H1 (cell line): ENCODE data around the gene DENND10. TPM values are rescaled to one million over a fixed set of nuclear protein-coding genes. Genes with fewer than 3 reads are reported as not detected.

ENCODE experiments used
- CTCF ChIA-PET: fragments of 300-600 bp; sonication (Branson Sonifier 250); formaldehyde crosslinking; loops from one replicate; lab custom pipeline; 2021; ENCODE audit not compliant: partially characterized antibody; lab: Charles Lee
- POLR2A ChIA-PET: fragments of 300-600 bp; sonication (Branson Sonifier 250); formaldehyde crosslinking; loops from one replicate; lab custom pipeline; 2021; ENCODE audit warnings: inconsistent platforms; ENCODE audit not compliant: partially characterized antibody; lab: Charles Lee
- DNase-seq, 2 experiments: peaks; one replicate each; pipeline versions ENCODE4 v3.0.0 to v3.0.0-alpha.2; 2010 to 2022; ENCODE audit warnings: low spot score in 2 of 2, low read depth in 1 of 2, mixed read lengths in 1 of 2
- FAIRE-seq: peaks from 2 replicates; lab custom pipeline; 2011; peaks lifted over from hg19 to GRCh38; lab: Jason Lieb, UNC
- H2AFZ ChIP-seq: 2 replicates; pipeline ENCODE4 v1.8.1; 2012; ENCODE audit warnings: low read length, inconsistent platforms
- H2AK5ac ChIP-seq: 2 replicates; pipeline ENCODE4 v1.6.1; 2013; ENCODE audit warnings: low read depth, low read length
- H2BK120ac ChIP-seq: replicated peaks from 2 replicates; pipeline ENCODE3; 2013; ENCODE audit warnings: low read depth, low read length, inconsistent platforms
- H2BK12ac ChIP-seq: 2 replicates; pipeline ENCODE4 v1.6.1; 2013; ENCODE audit warnings: low read depth, low read length
- H2BK15ac ChIP-seq: 2 replicates; pipeline ENCODE4 v1.6.1; 2013; ENCODE audit warnings: low read length
- H2BK20ac ChIP-seq: 2 replicates; pipeline ENCODE4 v1.6.1; 2013; ENCODE audit warnings: low read length
- H2BK5ac ChIP-seq: 2 replicates; pipeline ENCODE4 v1.6.1; 2013; ENCODE audit warnings: low read depth, low read length
- H3K14ac ChIP-seq: 2 replicates; pipeline ENCODE4 v1.6.1; 2013; ENCODE audit warnings: inconsistent platforms; ENCODE audit not compliant: insufficient read length
- H3K18ac ChIP-seq: 2 replicates; pipeline ENCODE4 v1.6.1; 2013; ENCODE audit warnings: low read length; ENCODE audit errors: extremely low read depth
- H3K23ac ChIP-seq: 2 replicates; pipeline ENCODE4 v1.6.1; 2013; ENCODE audit warnings: inconsistent platforms; ENCODE audit not compliant: insufficient read length
- H3K23me2 ChIP-seq: 2 replicates; pipeline ENCODE4 v1.6.1; 2013; ENCODE audit warnings: low read depth, low read length
- H3K27ac ChIP-seq: 2 replicates; pipeline ENCODE4 v1.6.1; 2011; ENCODE audit warnings: low read depth, low read length, inconsistent platforms
- H3K27me3 ChIP-seq, 4 experiments: replicated peaks in 1 of 4; 1 replicate in 1 of 4; 2 replicates in 3 of 4; pipeline versions ENCODE4 v1.6.1 to v1.8.1; 2011 to 2013; ENCODE audit warnings: low read length in 3 of 4, mild to moderate bottlenecking in 3 of 4, inconsistent platforms in 2 of 4, mixed read lengths in 2 of 4, moderate library complexity in 1 of 4; ENCODE audit not compliant: control insufficient read depth in 3 of 4, insufficient read depth in 3 of 4; ENCODE audit errors: extremely low read depth in 1 of 4
- H3K36me3 ChIP-seq, 4 experiments: 2 replicates each; pipeline versions ENCODE4 v1.6.1 to v1.8.1; 2011 to 2013; ENCODE audit warnings: mild to moderate bottlenecking in 4 of 4, low read length in 3 of 4, moderate library complexity in 2 of 4, control low read depth in 1 of 4, inconsistent platforms in 1 of 4; ENCODE audit not compliant: insufficient read depth in 4 of 4, control insufficient read depth in 2 of 4
- H3K4ac ChIP-seq: replicated peaks from 2 replicates; pipeline ENCODE3; 2013; ENCODE audit warnings: low read length, low read depth, mixed read lengths, inconsistent platforms; ENCODE audit not compliant: insufficient read length
- H3K4me1 ChIP-seq, 4 experiments: replicated peaks in 1 of 4; 1 replicate in 1 of 4; 2 replicates in 3 of 4; pipeline versions ENCODE4 v1.6.1 to v1.8.1; 2011 to 2013; ENCODE audit warnings: low read length in 3 of 4, inconsistent platforms in 2 of 4, mixed read lengths in 1 of 4; ENCODE audit not compliant: insufficient read depth in 4 of 4, control insufficient read depth in 3 of 4
- H3K4me2 ChIP-seq, 2 experiments: 2 replicates each; pipeline versions ENCODE4 v1.6.1 to v1.8.1; 2011 to 2013; ENCODE audit warnings: low read depth in 2 of 2, low read length in 2 of 2, control low read depth in 1 of 2, inconsistent platforms in 1 of 2, mild to moderate bottlenecking in 1 of 2; ENCODE audit not compliant: insufficient read depth in 1 of 2
- H3K4me3 ChIP-seq, 4 experiments: fragments of 200-600, 300-600 bp in 1 of 4; sonication (generic), shearing (Covaris generic), sonication (Bioruptor Twin) in 1 of 4; 2 replicates each; pipeline versions ENCODE4 v1.5.1 to v1.8.1; 2011 to 2016; ENCODE audit warnings: low read length in 4 of 4, low read depth in 3 of 4, control low read depth in 2 of 4, inconsistent platforms in 2 of 4, mild to moderate bottlenecking in 2 of 4, mixed read lengths in 1 of 4, moderate library complexity in 1 of 4; ENCODE audit not compliant: insufficient read depth in 2 of 4; ENCODE audit errors: extremely low read depth in 1 of 4
- H3K56ac ChIP-seq: replicated peaks from 2 replicates; pipeline ENCODE3; 2013; ENCODE audit warnings: low read depth, mild to moderate bottlenecking, mixed read lengths, low read length, inconsistent platforms; ENCODE audit not compliant: insufficient read length
- H3K79me1 ChIP-seq: 2 replicates; pipeline ENCODE4 v1.6.1; 2013; ENCODE audit warnings: low read depth, low read length, control low read depth
- H3K79me2 ChIP-seq, 2 experiments: 2 replicates each; pipeline versions ENCODE4 v1.6.1 to v1.8.1; 2012 to 2013; ENCODE audit warnings: low read length in 2 of 2, mild to moderate bottlenecking in 2 of 2, inconsistent platforms in 1 of 2; ENCODE audit not compliant: insufficient read depth in 2 of 2, control insufficient read depth in 1 of 2
- H3K9ac ChIP-seq, 4 experiments: replicated peaks in 1 of 4; 1 replicate in 1 of 4; 2 replicates in 3 of 4; pipeline versions ENCODE4 v1.6.1 to v1.8.1; 2011 to 2013; ENCODE audit warnings: low read depth in 3 of 4, low read length in 3 of 4, control low read depth in 2 of 4, mild to moderate bottlenecking in 2 of 4, moderate library complexity in 2 of 4, inconsistent platforms in 1 of 4; ENCODE audit errors: extremely low read depth in 1 of 4
- H3K9me3 ChIP-seq, 2 experiments: 2 replicates each; pipeline versions ENCODE4 v1.6.1 to v1.8.1; 2012 to 2013; ENCODE audit warnings: mild to moderate bottlenecking in 2 of 2, moderate library complexity in 2 of 2, control low read depth in 1 of 2, inconsistent platforms in 1 of 2, low read depth in 1 of 2, low read length in 1 of 2, mixed read lengths in 1 of 2; ENCODE audit not compliant: insufficient read depth in 2 of 2
- H4K20me1 ChIP-seq, 2 experiments: replicated peaks in 1 of 2; 2 replicates each; pipeline versions ENCODE3 to v1.8.1; 2011 to 2013; ENCODE audit warnings: inconsistent platforms in 2 of 2, low read length in 2 of 2, mild to moderate bottlenecking in 1 of 2; ENCODE audit not compliant: insufficient read depth in 2 of 2, control insufficient read depth in 1 of 2
- H4K5ac ChIP-seq: 2 replicates; pipeline ENCODE4 v1.6.1; 2013; ENCODE audit warnings: low read length, low read depth, mixed read lengths, inconsistent platforms; ENCODE audit not compliant: insufficient read length
- H4K8ac ChIP-seq: 2 replicates; pipeline ENCODE4 v1.8.0; 2013; ENCODE audit warnings: mild to moderate bottlenecking, moderate library complexity, low read length, inconsistent platforms; ENCODE audit not compliant: insufficient read depth; ENCODE audit errors: extremely low read depth
- H4K91ac ChIP-seq: replicated peaks from 2 replicates; pipeline ENCODE3; 2013; ENCODE audit warnings: low read length, mixed read lengths, inconsistent platforms; ENCODE audit not compliant: insufficient read length
- BACH1 ChIP-seq: IDR thresholded peaks from 2 replicates; pipeline ENCODE4 v1.6.1; 2012; ENCODE audit warnings: low read length, improper control_type of control experiment
- CBX5 ChIP-seq: fragments of 300-800, 300-1000 bp; sonication (generic); IDR thresholded peaks from 2 replicates; pipeline ENCODE4 v1.7.1; 2016; ENCODE audit warnings: antibody characterized with exemption, low read length, low read depth
- CBX8 ChIP-seq: fragments of 300-800, 300-1000 bp; sonication (generic); IDR thresholded peaks from 2 replicates; pipeline ENCODE4 v1.7.1; 2016; ENCODE audit warnings: low read depth, low read length, borderline replicate concordance
- CTBP2 ChIP-seq: IDR thresholded peaks from 2 replicates; pipeline ENCODE4 v1.7.0; 2011; ENCODE audit warnings: borderline replicate concordance, mild to moderate bottlenecking, moderate library complexity, mixed read lengths, low read length; ENCODE audit not compliant: insufficient read depth, insufficient read length
- HDAC6 ChIP-seq: IDR thresholded peaks from one replicate; pipeline ENCODE4 v1.7.1; 2012; ENCODE audit warnings: low read depth, mild to moderate bottlenecking, inconsistent platforms, low read length, moderate library complexity
- NANOG ChIP-seq: IDR thresholded peaks from 2 replicates; pipeline ENCODE4 v1.6.1; 2011; ENCODE audit warnings: low read length, low read depth, mild to moderate bottlenecking, inconsistent platforms; ENCODE audit not compliant: insufficient read depth, poor library complexity, severe bottlenecking
- POLR2A ChIP-seq, 2 experiments: IDR thresholded peaks; 1 replicate in 1 of 2; 2 replicates in 1 of 2; pipeline ENCODE4 v1.6.1; 2011; ENCODE audit warnings: low read depth in 2 of 2, low read length in 2 of 2, mild to moderate bottlenecking in 2 of 2; ENCODE audit errors: control extremely low read depth in 1 of 2
- SAP30 ChIP-seq: fragments of 300-600 bp; sonication (generic); IDR thresholded peaks from 2 replicates; pipeline ENCODE4 v1.7.1; 2012; ENCODE audit warnings: low read length, moderate library complexity, mild to moderate bottlenecking, inconsistent platforms; ENCODE audit not compliant: insufficient read depth, insufficient replicate concordance
- SIN3A ChIP-seq, 2 experiments: IDR thresholded peaks in 1 of 2; conservative IDR thresholded peaks in 1 of 2; 2 replicates each; pipeline ENCODE4 v1.6.1; 2011 to 2012; ENCODE audit warnings: low read length in 2 of 2, improper control_type of control experiment in 1 of 2, low read depth in 1 of 2, mild to moderate bottlenecking in 1 of 2
- SP1 ChIP-seq: IDR thresholded peaks from 2 replicates; pipeline ENCODE4 v1.6.1; 2011; ENCODE audit warnings: low read depth, low read length
- TEAD4 ChIP-seq: IDR thresholded peaks from 2 replicates; pipeline ENCODE4 v1.6.1; 2012; ENCODE audit warnings: low read depth, low read length, inconsistent platforms, mixed read lengths
- WGBS, 2 experiments: shearing (Covaris generic) in 1 of 2; methylation state at CpG; one replicate each; pipeline versions ENCODE4 v1.1.6 to v1.1.7; 2013 to 2015; ENCODE audit warnings: low lambda C conversion rate in 2 of 2, mixed read lengths in 2 of 2, inconsistent platforms in 1 of 2, low coverage in 1 of 2, missing lambda C conversion rate in 1 of 2; ENCODE audit not compliant: insufficient replicate concordance in 2 of 2, insufficient coverage in 1 of 2, insufficient read length in 1 of 2; ENCODE audit errors: extremely low coverage in 1 of 2, missing lambda C conversion rate in 1 of 2; 5-methylcytosine and 5-hydroxymethylcytosine counted together
- polyA plus RNA-seq, 7 experiments: library from polyadenylated mRNA; depleted of rRNA in 3 of 7; stranded (reverse) in 5 of 7; unstranded in 2 of 7; fragments of >200 nt in 5 of 7; fragments of 200-250 nt in 2 of 7; gene quantifications; 1 replicate in 5 of 7; 2 replicates in 1 of 7; 4 replicates in 1 of 7; pipeline versions ENCODE4 v1.2.1 to v1.2.3, GENCODE V29; 2011 to 2013; ENCODE audit warnings: missing spikeins in 2 of 7, mixed read lengths in 2 of 7
- total RNA-seq: library from RNA; stranded (reverse); fragmentation: NEBNext Ultra II Directional; extraction: Animal tissue kit (Norgen Biotek cat#: 25700); gene quantifications from 2 replicates; pipeline ENCODE4 v1.2.1, GENCODE V29; 2021
- TF ChIP-seq, protein P1 (sequence below): IDR thresholded peaks from 2 replicates; pipeline ENCODE4 v1.6.1; 2011; ENCODE audit warnings: low read length, improper control_type of control experiment

The DENND10 gene
- total and polyA plus RNA-seq, 2 of the 8 experiments (the other 6 are each of a cell fraction or from before 2014, with no cell fraction given), result 49.3 to 64.4 TPM

DNA sequence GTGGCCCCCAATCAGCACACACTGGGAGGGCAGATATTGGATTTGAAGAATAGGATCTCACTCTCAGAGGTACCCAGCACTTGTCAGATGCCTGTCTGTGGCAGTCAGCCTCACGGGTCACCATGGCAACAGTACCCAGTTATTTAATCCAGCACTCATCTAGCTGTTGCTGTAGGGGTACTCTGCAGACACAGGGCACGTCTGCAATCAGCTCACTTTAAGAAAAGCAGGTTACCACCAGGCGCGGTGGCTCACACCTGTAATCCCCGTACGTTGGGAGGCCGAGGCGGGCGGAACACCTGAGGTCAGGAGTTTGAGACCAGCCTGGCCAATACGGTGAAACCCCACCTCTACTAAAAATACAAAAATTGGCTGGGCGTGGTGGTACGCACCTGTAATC is 49.7 kb downstream of the DENND10 start:
- no peaks in the 10 kb centered on the region for H3K79me1 ChIP-seq
- H3K23me2 ChIP-seq, result no peaks in the 10 kb centered on the region
- H4K5ac ChIP-seq, result no peak overlapping the region
- no peak overlapping the region for H2BK15ac ChIP-seq
- ChIA-PET POLR2A (interaction anchor here (1.8 kb wide), 2 partner anchors 8 to 11 kb away, joined by 7 to 10 read pairs; partner anchors contain the start of gene SFXN4), CTCF (interaction anchor here (1.3 to 4.2 kb wide), 3 partner anchors 14 to 55 kb away, joined by 4 to 15 read pairs (median 4); no protein-coding TSS in a partner anchor)
- H3K9ac ChIP-seq, result no peak overlapping the region
- no peak overlapping the region for H3K4me3 ChIP-seq
- no peak overlapping the region for H2BK120ac ChIP-seq
- no peak overlapping the region for H2BK5ac ChIP-seq
- no peak overlapping the region for H4K8ac ChIP-seq
- H2BK20ac ChIP-seq, result no peak overlapping the region
- DNase-seq (no peak), FAIRE-seq (no peak)
- TF ChIP-seq CBX5 (no peak), POLR2A (IDR thresholded peaks at IDR 0.05; ENCODE audit: control extremely low read depth in 1 of 2, low read depth in 2 of 2, low read length in 2 of 2) (no peak), TEAD4 (no peak), CBX8 (no peak), CTBP2 (no peak), SP1 (no peak), NANOG (no peak), SIN3A (conservative IDR thresholded peaks at IDR 0.05 in 1 of 2, IDR thresholded peaks at IDR 0.05 in 1 of 2; ENCODE audit: low read depth in 1 of 2, low read length in 2 of 2) (no peak), SAP30 (no peak), HDAC6 (no peak), BACH1 (no peak)
- TF ChIP-seq, protein P1, sequence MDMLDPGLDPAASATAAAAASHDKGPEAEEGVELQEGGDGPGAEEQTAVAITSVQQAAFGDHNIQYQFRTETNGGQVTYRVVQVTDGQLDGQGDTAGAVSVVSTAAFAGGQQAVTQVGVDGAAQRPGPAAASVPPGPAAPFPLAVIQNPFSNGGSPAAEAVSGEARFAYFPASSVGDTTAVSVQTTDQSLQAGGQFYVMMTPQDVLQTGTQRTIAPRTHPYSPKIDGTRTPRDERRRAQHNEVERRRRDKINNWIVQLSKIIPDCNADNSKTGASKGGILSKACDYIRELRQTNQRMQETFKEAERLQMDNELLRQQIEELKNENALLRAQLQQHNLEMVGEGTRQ, result no peak
- peaks cover 0 to 3% of the 10 kb centered on the region in 2 experiments for H4K20me1 ChIP-seq
- H3K27me3 ChIP-seq, result no peaks in the 10 kb centered on the region
- no peak overlapping the region for H4K91ac ChIP-seq
- no peak overlapping the region for H3K27ac ChIP-seq
- no peak overlapping the region for H3K14ac ChIP-seq
- 94% methylated on average over 12 of the region's 12 CpGs; no CpG with 5 or more reads in 1 of the 2 experiments for WGBS, 2 experiments
- no peak overlapping the region for H3K23ac ChIP-seq
- no peak overlapping the region for H3K4me2 ChIP-seq
- no peak overlapping the region for H2AFZ ChIP-seq
- H3K36me3 ChIP-seq, result peaks cover 0 to 16% (median 7%) of the 10 kb centered on the region in 4 experiments; a peak in 5 of 8 replicates
- H3K56ac ChIP-seq, result no peak overlapping the region
- no peak overlapping the region for H2AK5ac ChIP-seq
- H3K4ac ChIP-seq, result no peak overlapping the region
- no peaks in the 10 kb centered on the region for H3K4me1 ChIP-seq
- no peak overlapping the region for H2BK12ac ChIP-seq
- H3K9me3 ChIP-seq, result no peaks in the 10 kb centered on the region
- H3K18ac ChIP-seq, result no peak overlapping the region
- no peaks in the 10 kb centered on the region for H3K79me2 ChIP-seq
